ENCODE results near the gene PIN4.

DNA sequence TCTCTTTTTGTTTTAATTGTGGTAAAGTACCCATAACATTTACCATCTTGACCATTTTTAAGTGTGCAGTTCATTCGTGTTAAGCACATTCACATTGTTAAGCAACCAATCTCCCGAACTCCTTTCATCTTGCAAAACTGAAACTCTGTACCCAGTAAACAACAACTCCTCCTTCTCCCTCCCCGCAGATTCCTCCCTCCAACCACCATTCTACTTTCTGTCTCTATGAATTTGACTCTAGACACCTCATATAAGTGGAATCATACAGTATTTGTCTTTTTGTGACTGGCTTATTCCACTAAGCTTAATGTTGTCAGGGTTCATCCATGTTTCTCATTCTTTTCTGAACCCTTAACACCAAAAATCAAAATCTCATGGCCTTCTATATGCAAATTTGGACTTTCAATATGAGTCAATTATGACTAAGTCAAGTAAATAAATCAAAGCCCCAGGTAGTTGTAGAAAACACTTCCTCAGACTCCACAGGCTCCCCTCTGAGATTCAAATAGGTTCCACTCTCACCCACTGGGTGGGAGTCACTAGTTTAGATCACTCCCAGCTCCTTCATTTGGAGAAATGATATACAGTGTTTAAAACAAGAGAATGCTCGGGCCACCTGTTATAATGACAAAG, 40.1 kb upstream of the PIN4 start:
- TF ChIP-seq, protein P1, sequence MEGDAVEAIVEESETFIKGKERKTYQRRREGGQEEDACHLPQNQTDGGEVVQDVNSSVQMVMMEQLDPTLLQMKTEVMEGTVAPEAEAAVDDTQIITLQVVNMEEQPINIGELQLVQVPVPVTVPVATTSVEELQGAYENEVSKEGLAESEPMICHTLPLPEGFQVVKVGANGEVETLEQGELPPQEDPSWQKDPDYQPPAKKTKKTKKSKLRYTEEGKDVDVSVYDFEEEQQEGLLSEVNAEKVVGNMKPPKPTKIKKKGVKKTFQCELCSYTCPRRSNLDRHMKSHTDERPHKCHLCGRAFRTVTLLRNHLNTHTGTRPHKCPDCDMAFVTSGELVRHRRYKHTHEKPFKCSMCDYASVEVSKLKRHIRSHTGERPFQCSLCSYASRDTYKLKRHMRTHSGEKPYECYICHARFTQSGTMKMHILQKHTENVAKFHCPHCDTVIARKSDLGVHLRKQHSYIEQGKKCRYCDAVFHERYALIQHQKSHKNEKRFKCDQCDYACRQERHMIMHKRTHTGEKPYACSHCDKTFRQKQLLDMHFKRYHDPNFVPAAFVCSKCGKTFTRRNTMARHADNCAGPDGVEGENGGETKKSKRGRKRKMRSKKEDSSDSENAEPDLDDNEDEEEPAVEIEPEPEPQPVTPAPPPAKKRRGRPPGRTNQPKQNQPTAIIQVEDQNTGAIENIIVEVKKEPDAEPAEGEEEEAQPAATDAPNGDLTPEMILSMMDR (IDR thresholded peaks at IDR 0.05; ENCODE audit: poor library complexity, severe bottlenecking) = no peak
- TF ChIP-seq POLR2AphosphoS5 (IDR thresholded peaks at IDR 0.05) (no peak), EP300 (conservative IDR thresholded peaks at IDR 0.05; ENCODE audit: poor library complexity, severe bottlenecking) (no peak), TAF1 (IDR thresholded peaks at IDR 0.05; ENCODE audit: low read depth) (no peak)
